Liver (tissue), 9 donors: ENCODE measurements around the gene SPIN1. TPM values are rescaled to one million over a fixed set of nuclear protein-coding genes. Genes with fewer than 3 reads are reported as not detected.

Source experiments
- DNase-seq: peaks from one replicate; pipeline ENCODE4 v3.0.0-alpha.2; 2017; ENCODE audit warnings: low spot score
- H3K27ac ChIP-seq, 2 donors: one replicate each; pipeline ENCODE4 v1.7.0; 2013; ENCODE audit warnings: inconsistent platforms in 2 of 2, low read length in 2 of 2, control low read depth in 1 of 2, low read depth in 1 of 2, mild to moderate bottlenecking in 1 of 2
- H3K27me3 ChIP-seq, 4 donors: one replicate each; pipeline versions ENCODE4 v1.6.1 to v1.7.0; 2013; ENCODE audit warnings: low read length in 3 of 4, inconsistent platforms in 1 of 4, mild to moderate bottlenecking in 1 of 4, moderate library complexity in 1 of 4; ENCODE audit not compliant: control insufficient read depth in 4 of 4, insufficient read depth in 4 of 4
- H3K36me3 ChIP-seq, 4 donors: one replicate each; pipeline versions ENCODE4 v1.6.1 to v1.7.0; 2013; ENCODE audit warnings: low read length in 3 of 4, mild to moderate bottlenecking in 3 of 4, low read depth in 1 of 4, moderate library complexity in 1 of 4; ENCODE audit not compliant: control insufficient read depth in 4 of 4, insufficient read depth in 3 of 4
- H3K4me1 ChIP-seq, 4 donors: one replicate each; pipeline versions ENCODE4 v1.6.1 to v1.7.0; 2013; ENCODE audit warnings: low read length in 3 of 4, mild to moderate bottlenecking in 3 of 4, moderate library complexity in 1 of 4; ENCODE audit not compliant: control insufficient read depth in 4 of 4, insufficient read depth in 4 of 4
- H3K4me3 ChIP-seq, 3 donors: one replicate each; pipeline versions ENCODE4 v1.6.1 to v1.7.0; 2013; ENCODE audit warnings: low read length in 3 of 3, control low read depth in 1 of 3, low read depth in 1 of 3, mild to moderate bottlenecking in 1 of 3
- H3K9ac ChIP-seq, 2 donors: one replicate each; pipeline ENCODE4 v1.7.0; 2013; ENCODE audit warnings: low read length in 2 of 2, mild to moderate bottlenecking in 2 of 2, moderate library complexity in 2 of 2, control low read depth in 1 of 2, low read depth in 1 of 2
- H3K9me3 ChIP-seq, 4 donors: one replicate each; pipeline versions ENCODE4 v1.6.1 to v1.7.0; 2013; ENCODE audit warnings: low read length in 3 of 4; ENCODE audit not compliant: control insufficient read depth in 4 of 4
- CTCF ChIP-seq: fragments of 150-350 bp; IDR thresholded peaks from 2 replicates; pipeline ENCODE4 v1.5.1; 2017; ENCODE audit warnings: improper control_type of control experiment, low read depth, low read length; ENCODE audit not compliant: missing input control
- EGR1 ChIP-seq, 2 donors: IDR thresholded peaks; 2 replicates each; pipeline ENCODE4 v1.6.1; 2016 to 2018; ENCODE audit warnings: antibody characterized with exemption in 2 of 2, low read depth in 2 of 2
- FOXA1 ChIP-seq: IDR thresholded peaks from 2 replicates; pipeline ENCODE4 v1.6.1; 2016; ENCODE audit warnings: antibody characterized with exemption
- FOXA2 ChIP-seq: IDR thresholded peaks from 2 replicates; pipeline ENCODE4 v1.6.1; 2016; ENCODE audit warnings: antibody characterized with exemption
- GABPA ChIP-seq, 2 donors: IDR thresholded peaks in 1 of 2; conservative IDR thresholded peaks in 1 of 2; 2 replicates each; pipeline ENCODE4 v1.6.1; 2016; ENCODE audit warnings: antibody characterized with exemption in 2 of 2, mild to moderate bottlenecking in 1 of 2, moderate library complexity in 1 of 2
- HNF4A ChIP-seq, 2 donors: conservative IDR thresholded peaks; 2 replicates each; pipeline ENCODE4 v1.6.1; 2016; ENCODE audit warnings: antibody characterized with exemption in 2 of 2, mild to moderate bottlenecking in 2 of 2
- HNF4G ChIP-seq: IDR thresholded peaks from 2 replicates; pipeline ENCODE4 v1.6.1; 2016; ENCODE audit warnings: antibody characterized with exemption
- JUND ChIP-seq, 2 donors: IDR thresholded peaks; 2 replicates each; pipeline ENCODE4 v1.6.1; 2016; ENCODE audit warnings: antibody characterized with exemption in 2 of 2
- NR2F2 ChIP-seq: IDR thresholded peaks from 2 replicates; pipeline ENCODE4 v1.6.1; 2016; ENCODE audit warnings: antibody characterized with exemption
- RAD21 ChIP-seq, 2 donors: IDR thresholded peaks; 2 replicates each; pipeline ENCODE4 v1.6.1; 2016; ENCODE audit warnings: antibody characterized with exemption in 2 of 2, mild to moderate bottlenecking in 2 of 2
- RXRA ChIP-seq, 2 donors: IDR thresholded peaks; 2 replicates each; pipeline ENCODE4 v1.6.1; 2017 to 2018; ENCODE audit warnings: antibody characterized with exemption in 2 of 2, mild to moderate bottlenecking in 1 of 2
- SP1 ChIP-seq: IDR thresholded peaks from 2 replicates; pipeline ENCODE4 v1.6.1; 2018; ENCODE audit warnings: antibody characterized with exemption, mild to moderate bottlenecking
- ZBTB33 ChIP-seq: IDR thresholded peaks from 2 replicates; pipeline ENCODE4 v1.6.1; 2016; ENCODE audit warnings: antibody characterized with exemption
- WGBS: extraction: QIAGEN DNeasy Blood & Tissue Kit; methylation state at CpG from one replicate; pipeline ENCODE4 v1.1.7; 2013; 5-methylcytosine and 5-hydroxymethylcytosine counted together
- polyA plus RNA-seq, 2 donors: library from polyadenylated mRNA; stranded (reverse) in 1 of 2; unstranded in 1 of 2; fragments of 200-250 nt in 1 of 2; fragments of >200 nt in 1 of 2; fragmentation: Nextera tagmentation in 1 of 2; extraction: Ambion mirVana in 1 of 2; gene quantifications; one replicate each; pipeline versions ENCODE4 v1.2.1 to v1.2.3, GENCODE V29; 2013 to 2015
- total RNA-seq, 2 donors: library from RNA; depleted of rRNA; stranded (reverse); fragments of >200 nt; gene quantifications; one replicate each; pipeline ENCODE4 v1.2.3, GENCODE V29; 2014
- TF ChIP-seq, protein P1 (sequence below): IDR thresholded peaks from 2 replicates; pipeline ENCODE4 v1.6.1; 2016; ENCODE audit warnings: antibody characterized with exemption, mild to moderate bottlenecking
- TF ChIP-seq, protein P2 (sequence below): IDR thresholded peaks from 2 replicates; pipeline ENCODE4 v1.6.1; 2016; ENCODE audit warnings: antibody characterized with exemption
- TF ChIP-seq, protein P3 (sequence below): IDR thresholded peaks from 2 replicates; pipeline ENCODE4 v1.6.1; 2016; ENCODE audit warnings: antibody characterized with exemption
- donor health status: healthy.
- donor health status: healthy.
- donor health status: healthy.
- donor health status: healthy.
- donor health status: healthy.

Gene SPIN1
- total and polyA plus RNA-seq, 4 donors = 9.0 to 30.3 (median 18.6) TPM

- Histone ChIP-seq H3K36me3 (peaks cover 0 to 2% (median 0%) of the 10 kb centered on the region in 4 donors), H3K4me1 (no peaks in the 10 kb centered on the region), H3K9ac (no peak overlapping the region), H3K9me3 (no peaks in the 10 kb centered on the region), H3K27me3 (no peaks in the 10 kb centered on the region), H3K27ac (no peak overlapping the region), H3K4me3 (no peak overlapping the region)
- TF ChIP-seq GABPA (IDR thresholded peaks at IDR 0.05 in 1 of 2, conservative IDR thresholded peaks at IDR 0.05 in 1 of 2) (no peak), FOXA1 (no peak), ZBTB33 (no peak), EGR1 (IDR thresholded peaks at IDR 0.05; ENCODE audit: low read depth in 2 of 2) (no peak), JUND (IDR thresholded peaks at IDR 0.05) (no peak), RXRA (IDR thresholded peaks at IDR 0.05) (no peak)
- TF ChIP-seq, protein P1, sequence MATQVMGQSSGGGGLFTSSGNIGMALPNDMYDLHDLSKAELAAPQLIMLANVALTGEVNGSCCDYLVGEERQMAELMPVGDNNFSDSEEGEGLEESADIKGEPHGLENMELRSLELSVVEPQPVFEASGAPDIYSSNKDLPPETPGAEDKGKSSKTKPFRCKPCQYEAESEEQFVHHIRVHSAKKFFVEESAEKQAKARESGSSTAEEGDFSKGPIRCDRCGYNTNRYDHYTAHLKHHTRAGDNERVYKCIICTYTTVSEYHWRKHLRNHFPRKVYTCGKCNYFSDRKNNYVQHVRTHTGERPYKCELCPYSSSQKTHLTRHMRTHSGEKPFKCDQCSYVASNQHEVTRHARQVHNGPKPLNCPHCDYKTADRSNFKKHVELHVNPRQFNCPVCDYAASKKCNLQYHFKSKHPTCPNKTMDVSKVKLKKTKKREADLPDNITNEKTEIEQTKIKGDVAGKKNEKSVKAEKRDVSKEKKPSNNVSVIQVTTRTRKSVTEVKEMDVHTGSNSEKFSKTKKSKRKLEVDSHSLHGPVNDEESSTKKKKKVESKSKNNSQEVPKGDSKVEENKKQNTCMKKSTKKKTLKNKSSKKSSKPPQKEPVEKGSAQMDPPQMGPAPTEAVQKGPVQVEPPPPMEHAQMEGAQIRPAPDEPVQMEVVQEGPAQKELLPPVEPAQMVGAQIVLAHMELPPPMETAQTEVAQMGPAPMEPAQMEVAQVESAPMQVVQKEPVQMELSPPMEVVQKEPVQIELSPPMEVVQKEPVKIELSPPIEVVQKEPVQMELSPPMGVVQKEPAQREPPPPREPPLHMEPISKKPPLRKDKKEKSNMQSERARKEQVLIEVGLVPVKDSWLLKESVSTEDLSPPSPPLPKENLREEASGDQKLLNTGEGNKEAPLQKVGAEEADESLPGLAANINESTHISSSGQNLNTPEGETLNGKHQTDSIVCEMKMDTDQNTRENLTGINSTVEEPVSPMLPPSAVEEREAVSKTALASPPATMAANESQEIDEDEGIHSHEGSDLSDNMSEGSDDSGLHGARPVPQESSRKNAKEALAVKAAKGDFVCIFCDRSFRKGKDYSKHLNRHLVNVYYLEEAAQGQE = no peak
- TF ChIP-seq, protein P2, sequence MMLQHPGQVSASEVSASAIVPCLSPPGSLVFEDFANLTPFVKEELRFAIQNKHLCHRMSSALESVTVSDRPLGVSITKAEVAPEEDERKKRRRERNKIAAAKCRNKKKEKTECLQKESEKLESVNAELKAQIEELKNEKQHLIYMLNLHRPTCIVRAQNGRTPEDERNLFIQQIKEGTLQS = no peak
- WGBS = 96% methylated on average over 4 of the region's 4 CpGs
- DNase-seq = no peak
Observed at GRCh38 chr9:88488166-88488565, 99.9 kb downstream of the SPIN1 start.

- Histone ChIP-seq H3K27me3 (no peaks in the 10 kb centered on the region), H3K4me3 (no peak overlapping the region), H3K4me1 (no peaks in the 10 kb centered on the region), H3K36me3 (no peaks in the 10 kb centered on the region), H3K9ac (no peak overlapping the region), H3K27ac (no peak overlapping the region), H3K9me3 (no peaks in the 10 kb centered on the region)
- no peak for DNase-seq
- WGBS = 95% methylated on average over 17 of the region's 17 CpGs
- TF ChIP-seq SP1 (no peak), NR2F2 (no peak), GABPA (IDR thresholded peaks at IDR 0.05 in 1 of 2, conservative IDR thresholded peaks at IDR 0.05 in 1 of 2) (no peak), EGR1 (IDR thresholded peaks at IDR 0.05; ENCODE audit: low read depth in 2 of 2) (no peak), ZBTB33 (no peak), FOXA2 (no peak), FOXA1 (no peak), HNF4A (conservative IDR thresholded peaks at IDR 0.05) (no peak), CTCF (no peak), HNF4G (no peak), JUND (IDR thresholded peaks at IDR 0.05) (no peak), RAD21 (IDR thresholded peaks at IDR 0.05) (no peak), RXRA (IDR thresholded peaks at IDR 0.05) (no peak)
- TF ChIP-seq, protein P2 = no peak
- TF ChIP-seq, protein P1 = no peak
- TF ChIP-seq, protein P3, sequence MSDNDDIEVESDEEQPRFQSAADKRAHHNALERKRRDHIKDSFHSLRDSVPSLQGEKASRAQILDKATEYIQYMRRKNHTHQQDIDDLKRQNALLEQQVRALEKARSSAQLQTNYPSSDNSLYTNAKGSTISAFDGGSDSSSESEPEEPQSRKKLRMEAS = no peak
Observed at GRCh38 chr9:88494983-88495721, 106.9 kb downstream of the SPIN1 start.
